A549 (cell line): ENCODE measurements around the gene NDUFA12. TPM values are rescaled to one million over a fixed set of nuclear protein-coding genes. Genes with fewer than 3 reads are reported as not detected.

ENCODE experiments used
- ATAC-seq, 2 experiments: fragments of 200-7000 bp in 1 of 2; fragments of >200 bp in 1 of 2; cut with Nextera tagmentation in 1 of 2; cut with Tn5 transposase in 1 of 2; 3 replicates each; pipeline versions ENCODE4 v1.8.0 to v1.9.1; 2018 to 2020; ENCODE audit warnings: mild to moderate bottlenecking in 1 of 2, moderate library complexity in 1 of 2
- CTCF ChIA-PET: fragments of 300-600 bp; sonication (Branson Sonifier 250); formaldehyde crosslinking; extraction: SDS; loops from one replicate; lab custom pipeline; 2021; ENCODE audit warnings: antibody characterized with exemption, inconsistent platforms; lab: Yijun Ruan, JAX
- POLR2A ChIA-PET: fragments of 350-600 bp; formaldehyde crosslinking; extraction: SDS; loops from one replicate; lab custom pipeline; 2021; ENCODE audit warnings: antibody characterized with exemption, inconsistent platforms; lab: Yijun Ruan, JAX
- DNase-seq, 2 experiments: peaks; one replicate each; pipeline versions ENCODE4 v3.0.0 to v3.0.0-alpha.2; 2011 to 2016; ENCODE audit warnings: low read depth in 1 of 2, low spot score in 1 of 2
- FAIRE-seq: peaks from 2 replicates; lab custom pipeline; 2011; peaks lifted over from hg19 to GRCh38; lab: Jason Lieb, UNC
- H3K27ac ChIP-seq, 2 experiments: fragments of >200 bp; sonication (Bioruptor Twin); formaldehyde crosslinking; 3 replicates each; pipeline ENCODE4 v1.5.1; 2016 to 2017
- H3K4me1 ChIP-seq: fragments of >200 bp; sonication (Bioruptor Twin); formaldehyde crosslinking; 3 replicates; pipeline ENCODE4 v1.6.1; 2016
- H3K4me2 ChIP-seq: fragments of >200 bp; sonication (Bioruptor Twin); formaldehyde crosslinking; 3 replicates; pipeline ENCODE4 v1.6.1; 2016
- H3K4me3 ChIP-seq: fragments of >200 bp; sonication (Bioruptor Twin); formaldehyde crosslinking; 3 replicates; pipeline ENCODE4 v1.5.1; 2016
- H3K9me3 ChIP-seq: fragments of >200 bp; sonication (Bioruptor Twin); formaldehyde crosslinking; 3 replicates; pipeline ENCODE4 v1.6.1; 2016
- CBX2 ChIP-seq: fragments of 200-600 bp; sonication (generic); IDR thresholded peaks from 2 replicates; pipeline ENCODE4 v1.6.1; 2016; ENCODE audit warnings: low read depth, mild to moderate bottlenecking, borderline replicate concordance
- EHF ChIP-seq: fragments of 250-450 bp; sonication (Bioruptor Pico); IDR thresholded peaks from 2 replicates; pipeline ENCODE4 v1.5.0; 2020; ENCODE audit warnings: mild to moderate bottlenecking
- EP300 ChIP-seq, 2 experiments: fragments of >200 bp; sonication (Bioruptor Twin); formaldehyde crosslinking; IDR thresholded peaks; 2 replicates in 1 of 2; 3 replicates in 1 of 2; pipeline ENCODE4 v1.6.1; 2016 to 2017
- FOXS1 ChIP-seq: fragments of 250-450 bp; sonication (Bioruptor Pico); IDR thresholded peaks from 2 replicates; pipeline ENCODE4 v1.5.0; 2020; ENCODE audit warnings: mild to moderate bottlenecking, moderate library complexity
- HDAC2 ChIP-seq: fragments of 200-600 bp; sonication (generic); IDR thresholded peaks from 2 replicates; pipeline ENCODE4 v1.6.1; 2016
- HMGXB4 ChIP-seq: fragments of 250-450 bp; sonication (Bioruptor Pico); IDR thresholded peaks from 2 replicates; pipeline ENCODE4 v1.5.0; 2021; ENCODE audit warnings: mild to moderate bottlenecking, moderate library complexity, borderline replicate concordance
- HOXA7 ChIP-seq: fragments of 250-450 bp; sonication (Bioruptor Pico); IDR thresholded peaks from 2 replicates; pipeline ENCODE4 v1.5.0; 2020; ENCODE audit warnings: mild to moderate bottlenecking, moderate library complexity
- JUNB ChIP-seq: fragments of >200 bp; sonication (Bioruptor Twin); formaldehyde crosslinking; IDR thresholded peaks from 2 replicates; pipeline ENCODE4 v1.6.1; 2016
- KDM1A ChIP-seq: fragments of 200-600 bp; sonication (generic); IDR thresholded peaks from 2 replicates; pipeline ENCODE4 v1.6.1; 2016; ENCODE audit warnings: low read depth, mild to moderate bottlenecking
- MAFK ChIP-seq: fragments of 450-650 bp; IDR thresholded peaks from 2 replicates; pipeline ENCODE4 v1.6.1; 2014; ENCODE audit not compliant: partially characterized antibody
- MAZ ChIP-seq: fragments of 150-350 bp; IDR thresholded peaks from 2 replicates; pipeline ENCODE4 v1.6.1; 2014; ENCODE audit warnings: antibody characterized with exemption, low read depth, low read length, borderline replicate concordance
- MYC ChIP-seq: IDR thresholded peaks from 2 replicates; pipeline ENCODE4 v1.6.1; 2012; ENCODE audit warnings: mild to moderate bottlenecking, inconsistent platforms, low read length, improper control_type of control experiment, borderline replicate concordance
- NFE2L2 ChIP-seq: fragments of 150-350 bp; conservative IDR thresholded peaks from 2 replicates; pipeline ENCODE4 v1.6.1; 2014; ENCODE audit warnings: low read length
- NPAS2 ChIP-seq: fragments of 250-450 bp; sonication (Bioruptor Pico); IDR thresholded peaks from 2 replicates; pipeline ENCODE4 v1.8.0; 2022; ENCODE audit warnings: mild to moderate bottlenecking, moderate library complexity, borderline replicate concordance
- PBX3 ChIP-seq: IDR thresholded peaks from 2 replicates; pipeline ENCODE4 v1.6.1; 2012
- PHF8 ChIP-seq: fragments of 200-600 bp; sonication (generic); IDR thresholded peaks from 2 replicates; pipeline ENCODE4 v1.6.1; 2016; ENCODE audit warnings: low read depth, mild to moderate bottlenecking, antibody characterized with exemption, moderate library complexity, borderline replicate concordance
- RAD21 ChIP-seq, 2 experiments: fragments of >200 bp in 1 of 2; sonication (Bioruptor Twin) in 1 of 2; formaldehyde crosslinking in 1 of 2; IDR thresholded peaks in 1 of 2; conservative IDR thresholded peaks in 1 of 2; 2 replicates in 1 of 2; 3 replicates in 1 of 2; pipeline ENCODE4 v1.6.1; 2012 to 2018; ENCODE audit warnings: inconsistent platforms in 1 of 2
- RARB ChIP-seq: fragments of 250-450 bp; sonication (Bioruptor Pico); IDR thresholded peaks from 2 replicates; pipeline ENCODE4 v1.8.0; 2021; ENCODE audit warnings: mild to moderate bottlenecking, moderate library complexity
- RNF2 ChIP-seq: fragments of 200-600 bp; sonication (generic); IDR thresholded peaks from 2 replicates; pipeline ENCODE4 v1.6.1; 2016; ENCODE audit warnings: low read depth, mild to moderate bottlenecking, antibody characterized with exemption, moderate library complexity, borderline replicate concordance
- SMC3 ChIP-seq: fragments of >200 bp; sonication (Bioruptor Twin); formaldehyde crosslinking; IDR thresholded peaks from 3 replicates; pipeline ENCODE4 v1.6.1; 2018; ENCODE audit warnings: inconsistent platforms
- SREBF2 ChIP-seq: fragments of 450-650 bp; IDR thresholded peaks from 2 replicates; pipeline ENCODE4 v1.6.1; 2014; ENCODE audit warnings: mild to moderate bottlenecking, moderate library complexity
- TFCP2L1 ChIP-seq: fragments of 250-450 bp; sonication (Bioruptor Pico); IDR thresholded peaks from 2 replicates; pipeline ENCODE4 v1.5.0; 2021; ENCODE audit warnings: mild to moderate bottlenecking
- TP53 ChIP-seq: fragments of 250-450 bp; sonication (Bioruptor Pico); IDR thresholded peaks from 2 replicates; pipeline ENCODE4 v1.5.0; 2021; ENCODE audit warnings: mild to moderate bottlenecking, moderate library complexity
- ZC3H11A ChIP-seq: fragments of 450-650 bp; IDR thresholded peaks from 2 replicates; pipeline ENCODE4 v1.6.1; 2014; ENCODE audit warnings: antibody characterized with exemption, mild to moderate bottlenecking
- ZNF302 ChIP-seq: fragments of 250-450 bp; sonication (Bioruptor Pico); IDR thresholded peaks from 2 replicates; pipeline ENCODE4 v1.9.0; 2021; ENCODE audit warnings: inconsistent platforms, mild to moderate bottlenecking, moderate library complexity
- ZSCAN20 ChIP-seq: fragments of 250-450 bp; sonication (Bioruptor Pico); IDR thresholded peaks from 2 replicates; pipeline ENCODE4 v1.8.0; 2022; ENCODE audit warnings: mild to moderate bottlenecking, moderate library complexity
- WGBS: methylation state at CpG from one replicate; pipeline ENCODE4 v1.1.6; 2017; ENCODE audit errors: missing lambda C conversion rate; 5-methylcytosine and 5-hydroxymethylcytosine counted together
- polyA plus RNA-seq, 4 experiments: library from polyadenylated mRNA; depleted of rRNA in 3 of 4; stranded (reverse); fragments of >200 nt; fragmentation: RNase III in 1 of 4; extraction: RNeasy Plus Mini Kit Qiagen cat#74134 plus additional on column Dnase treatment in 1 of 4; gene quantifications; 2 replicates in 3 of 4; 3 replicates in 1 of 4; pipeline ENCODE4 v1.2.3, GENCODE V29; 2011 to 2017
- TF ChIP-seq, protein P1 (sequence below): IDR thresholded peaks from 2 replicates; pipeline ENCODE4 v1.6.1; 2012; ENCODE audit warnings: low read depth, borderline replicate concordance
- TF ChIP-seq, protein P2 (sequence below): fragments of >200 bp; sonication (Bioruptor Twin); formaldehyde crosslinking; IDR thresholded peaks from 3 replicates; pipeline ENCODE4 v1.6.1; 2016
- TF ChIP-seq, protein P3 (sequence below): fragments of >200 bp; sonication (Bioruptor Twin); formaldehyde crosslinking; IDR thresholded peaks from 3 replicates; pipeline ENCODE4 v1.5.1; 2016

NDUFA12 gene
- polyA plus RNA-seq, 2 of the 4 experiments (the other 2 are of a cell fraction) = 207 to 257 TPM

DNA sequence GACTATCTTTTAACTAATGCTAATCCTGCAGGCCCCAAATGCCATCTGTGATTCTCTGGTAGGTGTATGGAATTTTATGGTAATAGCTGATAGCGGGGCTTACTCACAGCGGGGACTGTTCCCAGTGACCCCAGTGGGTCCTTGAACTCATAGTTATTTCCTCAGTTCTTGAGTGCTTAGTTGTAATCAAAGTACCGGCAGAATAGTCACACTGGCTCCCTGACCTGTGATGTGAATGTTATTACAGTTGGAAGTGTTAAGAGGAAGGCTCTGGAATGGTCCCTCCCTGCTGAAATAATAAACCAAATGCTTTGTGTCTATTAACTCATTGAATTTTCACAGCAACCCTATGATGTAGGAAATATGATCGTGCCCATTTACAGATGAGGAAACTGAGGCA, 78.3 kb downstream of the NDUFA12 start:
- Histone ChIP-seq H3K27ac (no peak overlapping the region), H3K4me3 (no peak overlapping the region)
- no peak for ATAC-seq
- TF ChIP-seq EP300 (IDR thresholded peaks at IDR 0.05) = no peak
- TF ChIP-seq CBX2 = no peak
- TF ChIP-seq, protein P1, sequence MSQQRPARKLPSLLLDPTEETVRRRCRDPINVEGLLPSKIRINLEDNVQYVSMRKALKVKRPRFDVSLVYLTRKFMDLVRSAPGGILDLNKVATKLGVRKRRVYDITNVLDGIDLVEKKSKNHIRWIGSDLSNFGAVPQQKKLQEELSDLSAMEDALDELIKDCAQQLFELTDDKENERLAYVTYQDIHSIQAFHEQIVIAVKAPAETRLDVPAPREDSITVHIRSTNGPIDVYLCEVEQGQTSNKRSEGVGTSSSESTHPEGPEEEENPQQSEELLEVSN = no peak
- TF ChIP-seq PBX3 = no peak
- TF ChIP-seq NFE2L2 = no peak
- TF ChIP-seq NPAS2 = no peak
- no peak for TF ChIP-seq RNF2
- no peak for TF ChIP-seq PHF8
- TF ChIP-seq, protein P2, sequence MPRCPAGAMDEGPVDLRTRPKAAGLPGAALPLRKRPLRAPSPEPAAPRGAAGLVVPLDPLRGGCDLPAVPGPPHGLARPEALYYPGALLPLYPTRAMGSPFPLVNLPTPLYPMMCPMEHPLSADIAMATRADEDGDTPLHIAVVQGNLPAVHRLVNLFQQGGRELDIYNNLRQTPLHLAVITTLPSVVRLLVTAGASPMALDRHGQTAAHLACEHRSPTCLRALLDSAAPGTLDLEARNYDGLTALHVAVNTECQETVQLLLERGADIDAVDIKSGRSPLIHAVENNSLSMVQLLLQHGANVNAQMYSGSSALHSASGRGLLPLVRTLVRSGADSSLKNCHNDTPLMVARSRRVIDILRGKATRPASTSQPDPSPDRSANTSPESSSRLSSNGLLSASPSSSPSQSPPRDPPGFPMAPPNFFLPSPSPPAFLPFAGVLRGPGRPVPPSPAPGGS = no peak
- no peak for TF ChIP-seq MAZ
- no peak for TF ChIP-seq MYC
- no peak for TF ChIP-seq HDAC2
- no peak for TF ChIP-seq MAFK
- TF ChIP-seq, protein P3, sequence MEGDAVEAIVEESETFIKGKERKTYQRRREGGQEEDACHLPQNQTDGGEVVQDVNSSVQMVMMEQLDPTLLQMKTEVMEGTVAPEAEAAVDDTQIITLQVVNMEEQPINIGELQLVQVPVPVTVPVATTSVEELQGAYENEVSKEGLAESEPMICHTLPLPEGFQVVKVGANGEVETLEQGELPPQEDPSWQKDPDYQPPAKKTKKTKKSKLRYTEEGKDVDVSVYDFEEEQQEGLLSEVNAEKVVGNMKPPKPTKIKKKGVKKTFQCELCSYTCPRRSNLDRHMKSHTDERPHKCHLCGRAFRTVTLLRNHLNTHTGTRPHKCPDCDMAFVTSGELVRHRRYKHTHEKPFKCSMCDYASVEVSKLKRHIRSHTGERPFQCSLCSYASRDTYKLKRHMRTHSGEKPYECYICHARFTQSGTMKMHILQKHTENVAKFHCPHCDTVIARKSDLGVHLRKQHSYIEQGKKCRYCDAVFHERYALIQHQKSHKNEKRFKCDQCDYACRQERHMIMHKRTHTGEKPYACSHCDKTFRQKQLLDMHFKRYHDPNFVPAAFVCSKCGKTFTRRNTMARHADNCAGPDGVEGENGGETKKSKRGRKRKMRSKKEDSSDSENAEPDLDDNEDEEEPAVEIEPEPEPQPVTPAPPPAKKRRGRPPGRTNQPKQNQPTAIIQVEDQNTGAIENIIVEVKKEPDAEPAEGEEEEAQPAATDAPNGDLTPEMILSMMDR = no peak
- no peak for TF ChIP-seq KDM1A
- TF ChIP-seq EHF (CRISPR knock-in tag) = no peak
- no peak for TF ChIP-seq SREBF2
- TF ChIP-seq HMGXB4 (CRISPR knock-in tag) = no peak
- no peak for TF ChIP-seq ZSCAN20 (CRISPR knock-in tag)
- TF ChIP-seq TP53 (CRISPR knock-in tag) = no peak
- TF ChIP-seq, all 56 proteins: peak for 0
- ChIA-PET CTCF (no interaction called here), POLR2A (no interaction called here)
- 58% methylated on average over 4 of the region's 4 CpGs for WGBS
- H3K4me1 ChIP-seq = no peaks in the 10 kb centered on the region
- no peak overlapping the region for H3K4me2 ChIP-seq
- H3K9me3 ChIP-seq = no peaks in the 10 kb centered on the region
- DNase-seq = no peak
- no peak for FAIRE-seq

- H3K27ac ChIP-seq = no peak overlapping the region
- no peaks in the 10 kb centered on the region for H3K9me3 ChIP-seq
- CTCF ChIA-PET = no interaction called here
- no peaks in the 10 kb centered on the region for H3K4me1 ChIP-seq
- 42% methylated on average over 4 of the region's 4 CpGs for WGBS
- H3K4me3 ChIP-seq = no peak overlapping the region
- ATAC-seq = no peak; a peak in 1 of 6 replicates
- no peak overlapping the region for H3K4me2 ChIP-seq
- DNase-seq = no peak
- FAIRE-seq = no peak
- POLR2A ChIA-PET = no interaction called here
- TF ChIP-seq NFE2L2 (no peak), HDAC2 (no peak), MAZ (no peak), JUNB (no peak), FOXS1 (CRISPR knock-in tag) (no peak), ZC3H11A (no peak), RAD21 (conservative IDR thresholded peaks at IDR 0.05 in 1 of 2, IDR thresholded peaks at IDR 0.05 in 1 of 2) (no peak), HOXA7 (CRISPR knock-in tag) (no peak), TFCP2L1 (no peak), RARB (CRISPR knock-in tag) (no peak), PHF8 (no peak), ZNF302 (CRISPR knock-in tag) (no peak), SMC3 (no peak)
- TF ChIP-seq, protein P3 = no peak
- TF ChIP-seq, protein P1 = no peak
Observed at GRCh38 chr12:94922561-94922960, 80.9 kb downstream of the NDUFA12 start.
